ENCODE results near the gene NXPH4.

The NXPH4 gene

GRCh38 chr12:57219205-57219992, 2.8 kb downstream of the NXPH4 start:
- Histone ChIP-seq H3K4me2 (ENCODE audit: low read depth, low read length, poor library complexity, severe bottlenecking) (no peak overlapping the region), H3K9ac (ENCODE audit: low read depth, low read length, poor library complexity, severe bottlenecking) (no peak overlapping the region), H3K4me1 (ENCODE audit: insufficient read depth, low read length, poor library complexity, severe bottlenecking) (peaks cover 10% of the 10 kb centered on the region), H3K36me3 (ENCODE audit: insufficient read depth, low read length) (no peaks in the 10 kb centered on the region), H3K9me3 (ENCODE audit: insufficient read depth, low read depth, low read length) (no peaks in the 10 kb centered on the region), H4K20me1 (ENCODE audit: insufficient read depth, low read length, poor library complexity, severe bottlenecking) (no peaks in the 10 kb centered on the region), H3K27me3 (ENCODE audit: insufficient read depth, low read length, poor library complexity, severe bottlenecking) (no peaks in the 10 kb centered on the region), H2AFZ (ENCODE audit: low read length) (no peak overlapping the region), H3K9me2 (replicated peaks; ENCODE audit: low read depth, low read length) (no peaks in the 10 kb centered on the region), H3K4me3 (ENCODE audit: low read length, poor library complexity, severe bottlenecking) (no peak overlapping the region), H3K79me2 (ENCODE audit: insufficient read depth, low read length) (no peaks in the 10 kb centered on the region), H3F3A (ENCODE audit: low read depth) (no peaks in the 10 kb centered on the region)
- no peak for TF ChIP-seq EZH2phosphoT487 (IDR thresholded peaks at IDR 0.05; ENCODE audit: borderline replicate concordance)
- TF ChIP-seq CTCF (conservative IDR thresholded peaks at IDR 0.05; ENCODE audit: low read length): no peak

GRCh38 chr12:57219993-57220754, 3.6 kb downstream of the NXPH4 start:
- Histone ChIP-seq H3K9ac (ENCODE audit: low read depth, low read length, poor library complexity, severe bottlenecking) (no peak overlapping the region), H3K4me3 (ENCODE audit: low read length, poor library complexity, severe bottlenecking) (no peak overlapping the region), H3K36me3 (ENCODE audit: insufficient read depth, low read length) (no peaks in the 10 kb centered on the region), H3K79me2 (ENCODE audit: insufficient read depth, low read length) (no peaks in the 10 kb centered on the region), H3F3A (ENCODE audit: low read depth) (no peaks in the 10 kb centered on the region), H3K4me1 (ENCODE audit: insufficient read depth, low read length, poor library complexity, severe bottlenecking) (peaks cover 10% of the 10 kb centered on the region), H2AFZ (ENCODE audit: low read length) (no peak overlapping the region), H3K9me3 (ENCODE audit: insufficient read depth, low read depth, low read length) (no peaks in the 10 kb centered on the region), H4K20me1 (ENCODE audit: insufficient read depth, low read length, poor library complexity, severe bottlenecking) (no peaks in the 10 kb centered on the region), H3K27me3 (ENCODE audit: insufficient read depth, low read length, poor library complexity, severe bottlenecking) (no peaks in the 10 kb centered on the region), H3K9me2 (replicated peaks; ENCODE audit: low read depth, low read length) (no peaks in the 10 kb centered on the region), H3K4me2 (ENCODE audit: low read depth, low read length, poor library complexity, severe bottlenecking) (no peak overlapping the region)
- TF ChIP-seq CTCF (conservative IDR thresholded peaks at IDR 0.05; ENCODE audit: low read length) (no peak), EZH2phosphoT487 (IDR thresholded peaks at IDR 0.05; ENCODE audit: borderline replicate concordance) (no peak)

- no peaks in the 10 kb centered on the region for H4K20me1 ChIP-seq (ENCODE audit: insufficient read depth, low read length, poor library complexity, severe bottlenecking)
- no peaks in the 10 kb centered on the region for H3K79me2 ChIP-seq (ENCODE audit: insufficient read depth, low read length)
- no peaks in the 10 kb centered on the region for H3K9me2 ChIP-seq (replicated peaks; ENCODE audit: low read depth, low read length)
- no peaks in the 10 kb centered on the region for H3K27me3 ChIP-seq (ENCODE audit: insufficient read depth, low read length, poor library complexity, severe bottlenecking)
- TF ChIP-seq CTCF (conservative IDR thresholded peaks at IDR 0.05; ENCODE audit: low read length): no peak
- TF ChIP-seq EZH2phosphoT487 (IDR thresholded peaks at IDR 0.05; ENCODE audit: borderline replicate concordance): no peak
- peaks cover 10% of the 10 kb centered on the region for H3K4me1 ChIP-seq (ENCODE audit: insufficient read depth, low read length, poor library complexity, severe bottlenecking)
- H3F3A ChIP-seq (ENCODE audit: low read depth): no peaks in the 10 kb centered on the region
- no peaks in the 10 kb centered on the region for H3K36me3 ChIP-seq (ENCODE audit: insufficient read depth, low read length)
- H3K4me2 ChIP-seq (ENCODE audit: low read depth, low read length, poor library complexity, severe bottlenecking): no peak overlapping the region
- no peak overlapping the region for H3K4me3 ChIP-seq (ENCODE audit: low read length, poor library complexity, severe bottlenecking)
- no peak overlapping the region for H3K9ac ChIP-seq (ENCODE audit: low read depth, low read length, poor library complexity, severe bottlenecking)
- H3K9me3 ChIP-seq (ENCODE audit: insufficient read depth, low read depth, low read length): no peaks in the 10 kb centered on the region
- no peak overlapping the region for H2AFZ ChIP-seq (ENCODE audit: low read length)
Observed at GRCh38 chr12:57220770-57221168, 4.2 kb downstream of the NXPH4 start.
